ENCODE measurements around the gene HOXA2. TPM values are rescaled to one million over a fixed set of nuclear protein-coding genes. Genes with fewer than 3 reads are reported as not detected.

HOXA2 gene
- total and polyA plus RNA-seq, 2 of the 13 experiments (the other 11 are each of a cell fraction or from before 2014, with no cell fraction given): 0.22 to 0.29 TPM

GRCh38 chr7:27111042-27111750 lies 8.7 kb upstream of the HOXA2 start (continued):
- TF ChIP-seq JARID2 (CRISPR knock-in tag; IDR thresholded peaks at IDR 0.05; ENCODE audit: insufficient replicate concordance): no peak
- no peak for TF ChIP-seq PAX8 (CRISPR knock-in tag; IDR thresholded peaks at IDR 0.05; ENCODE audit: borderline replicate concordance)

GRCh38 chr7:27110186-27111031 lies 7.9 kb upstream of the HOXA2 start:
- WGBS (ENCODE audit: low lambda C conversion rate): 97% methylated on average over 66 of the region's 66 CpGs
- no peak overlapping the region for H3K9ac ChIP-seq (ENCODE audit: insufficient read depth, low read depth, low read length)
- no peak overlapping the region for H3K4me2 ChIP-seq (ENCODE audit: low read depth, low read length)
- ATAC-seq (no peak), FAIRE-seq (no peak), DNase-seq (ENCODE audit: low spot score) (no peak)
- H3K36me3 ChIP-seq (replicated peaks in 1 of 2; ENCODE audit: control insufficient read depth in 1 of 2, insufficient read depth in 2 of 2, low read length in 2 of 2): peaks cover 2 to 7% of the 10 kb centered on the region in 2 experiments; a peak in 2 of 5 replicates
- intact Hi-C loops (cut with micrococcal nuclease; ENCODE audit: unreplicated experiment): no loop called here
- no peaks in the 10 kb centered on the region for H3K9me3 ChIP-seq (ENCODE audit: low read length)
- POLR2A ChIA-PET: interaction anchor here (0.7 to 3.8 kb wide), 2 partner anchors 11 to 20 kb away, joined by 3 to 55 read pairs; partner anchors contain the start of gene HOXA4
- peaks cover 12% of the 10 kb centered on the region for H3K79me2 ChIP-seq (ENCODE audit: insufficient read depth, low read length)
- no peak overlapping the region for H3K4me3 ChIP-seq (replicated peaks in 1 of 3; ENCODE audit: insufficient read depth in 1 of 3, low read depth in 2 of 3, low read length in 3 of 3)
- H3K4me1 ChIP-seq (ENCODE audit: insufficient read depth, low read length): peaks cover 12% of the 10 kb centered on the region; the same call in 1 of the 2 replicates
- no peak overlapping the region for H3K27ac ChIP-seq (ENCODE audit: extremely low read length, insufficient read depth, low read length)
- CTCF ChIA-PET (ENCODE audit: low intra/inter-chr PET ratio, low total read pairs): no interaction called here
- H2AFZ ChIP-seq (ENCODE audit: low read length): no peak overlapping the region
- BruUV-seq (replicated peaks): no TSS peak
- H4K20me1 ChIP-seq (ENCODE audit: insufficient read depth, low read length): peaks cover 5% of the 10 kb centered on the region; the same call in 1 of the 2 replicates
- no peaks in the 10 kb centered on the region for H3K27me3 ChIP-seq (ENCODE audit: control insufficient read depth in 1 of 2, insufficient read depth in 2 of 2, low read length in 2 of 2)
- in situ Hi-C loops (cut with HindIII; ENCODE audit: extremely low pct_ligation_motif_present, low pct_unique_long_range_greater_than_20kb): no loop called here
- TF ChIP-seq RBFOX2 (IDR thresholded peaks at IDR 0.05; ENCODE audit: low read depth, low read length) (0 out of 2 replicates have a peak, but pooled peaks have one; percentile 40), DR1 (CRISPR knock-in tag; IDR thresholded peaks at IDR 0.05) (no peak), AGO2 (optimal IDR thresholded peaks at IDR 0.05; ENCODE audit: low read depth, low read length) (peak; percentile 81), ZBTB34 (CRISPR knock-in tag; IDR thresholded peaks at IDR 0.05) (no peak), HOXA3 (CRISPR knock-in tag; IDR thresholded peaks at IDR 0.05) (0 out of 2 replicates have a peak, but pooled peaks have one; percentile 11), GABPA (IDR thresholded peaks at IDR 0.05; ENCODE audit: low read depth, low read length) (no peak), GABPA (CRISPR knock-in tag; IDR thresholded peaks at IDR 0.05; ENCODE audit: low read depth) (no peak), ZNF513 (CRISPR knock-in tag; conservative IDR thresholded peaks at IDR 0.05) (no peak), SRSF9 (IDR thresholded peaks at IDR 0.05; ENCODE audit: borderline replicate concordance, insufficient read depth, low read depth, low read length, poor library complexity, severe bottlenecking) (no peak), ZMAT3 (CRISPR knock-in tag; conservative IDR thresholded peaks at IDR 0.05) (no peak), NBN (conservative IDR thresholded peaks at IDR 0.05) (no peak), ZNF563 (CRISPR knock-in tag; IDR thresholded peaks at IDR 0.05) (no peak), ZFP82 (CRISPR knock-in tag; IDR thresholded peaks at IDR 0.05; ENCODE audit: borderline replicate concordance) (no peak), CERS6 (CRISPR knock-in tag; IDR thresholded peaks at IDR 0.05) (no peak), NKX3-1 (CRISPR knock-in tag; IDR thresholded peaks at IDR 0.05) (no peak), ZSCAN20 (CRISPR knock-in tag; IDR thresholded peaks at IDR 0.05; ENCODE audit: borderline replicate concordance) (no peak)

Measured in HepG2 (cell line).